PC-9 (cell line): ENCODE data around the gene STOML3.

Source experiments
- EZH2 ChIP-seq: fragments of 200-600 bp; sonication (generic); IDR thresholded peaks from 2 replicates; pipeline ENCODE4 v1.8.0; 2017; ENCODE audit warnings: antibody characterized with exemption, low read depth
- TF ChIP-seq, protein P1 (sequence below): fragments of 200-600 bp; sonication (generic); conservative IDR thresholded peaks from 2 replicates; pipeline ENCODE4 v1.6.1; 2017; ENCODE audit warnings: mixed run types, antibody characterized with exemption, mild to moderate bottlenecking, moderate library complexity

DNA sequence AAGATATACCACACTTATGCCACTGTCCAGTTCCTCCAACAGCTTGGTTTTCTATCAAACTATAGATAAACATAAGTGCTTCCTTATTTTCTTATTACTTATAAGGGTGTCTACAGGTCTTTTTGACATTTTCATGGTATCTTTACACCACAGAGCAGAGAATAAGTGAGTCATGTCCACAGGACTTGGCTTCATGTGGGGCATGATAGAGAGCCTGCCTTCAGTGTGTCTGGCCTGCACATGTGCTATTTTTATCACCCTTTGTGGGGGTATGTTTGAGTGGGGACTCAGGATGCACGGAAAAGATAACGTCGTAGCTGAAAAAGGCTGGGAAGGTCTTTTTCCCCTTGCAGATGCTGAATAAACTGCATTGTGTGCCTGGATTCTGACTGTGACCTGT, 8.1 kb upstream of the STOML3 start:
- TF ChIP-seq EZH2: no peak
- TF ChIP-seq, protein P1, sequence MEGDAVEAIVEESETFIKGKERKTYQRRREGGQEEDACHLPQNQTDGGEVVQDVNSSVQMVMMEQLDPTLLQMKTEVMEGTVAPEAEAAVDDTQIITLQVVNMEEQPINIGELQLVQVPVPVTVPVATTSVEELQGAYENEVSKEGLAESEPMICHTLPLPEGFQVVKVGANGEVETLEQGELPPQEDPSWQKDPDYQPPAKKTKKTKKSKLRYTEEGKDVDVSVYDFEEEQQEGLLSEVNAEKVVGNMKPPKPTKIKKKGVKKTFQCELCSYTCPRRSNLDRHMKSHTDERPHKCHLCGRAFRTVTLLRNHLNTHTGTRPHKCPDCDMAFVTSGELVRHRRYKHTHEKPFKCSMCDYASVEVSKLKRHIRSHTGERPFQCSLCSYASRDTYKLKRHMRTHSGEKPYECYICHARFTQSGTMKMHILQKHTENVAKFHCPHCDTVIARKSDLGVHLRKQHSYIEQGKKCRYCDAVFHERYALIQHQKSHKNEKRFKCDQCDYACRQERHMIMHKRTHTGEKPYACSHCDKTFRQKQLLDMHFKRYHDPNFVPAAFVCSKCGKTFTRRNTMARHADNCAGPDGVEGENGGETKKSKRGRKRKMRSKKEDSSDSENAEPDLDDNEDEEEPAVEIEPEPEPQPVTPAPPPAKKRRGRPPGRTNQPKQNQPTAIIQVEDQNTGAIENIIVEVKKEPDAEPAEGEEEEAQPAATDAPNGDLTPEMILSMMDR: no peak
